Measurements from ENCODE around the gene PTPRR.

- TF ChIP-seq, protein P1, sequence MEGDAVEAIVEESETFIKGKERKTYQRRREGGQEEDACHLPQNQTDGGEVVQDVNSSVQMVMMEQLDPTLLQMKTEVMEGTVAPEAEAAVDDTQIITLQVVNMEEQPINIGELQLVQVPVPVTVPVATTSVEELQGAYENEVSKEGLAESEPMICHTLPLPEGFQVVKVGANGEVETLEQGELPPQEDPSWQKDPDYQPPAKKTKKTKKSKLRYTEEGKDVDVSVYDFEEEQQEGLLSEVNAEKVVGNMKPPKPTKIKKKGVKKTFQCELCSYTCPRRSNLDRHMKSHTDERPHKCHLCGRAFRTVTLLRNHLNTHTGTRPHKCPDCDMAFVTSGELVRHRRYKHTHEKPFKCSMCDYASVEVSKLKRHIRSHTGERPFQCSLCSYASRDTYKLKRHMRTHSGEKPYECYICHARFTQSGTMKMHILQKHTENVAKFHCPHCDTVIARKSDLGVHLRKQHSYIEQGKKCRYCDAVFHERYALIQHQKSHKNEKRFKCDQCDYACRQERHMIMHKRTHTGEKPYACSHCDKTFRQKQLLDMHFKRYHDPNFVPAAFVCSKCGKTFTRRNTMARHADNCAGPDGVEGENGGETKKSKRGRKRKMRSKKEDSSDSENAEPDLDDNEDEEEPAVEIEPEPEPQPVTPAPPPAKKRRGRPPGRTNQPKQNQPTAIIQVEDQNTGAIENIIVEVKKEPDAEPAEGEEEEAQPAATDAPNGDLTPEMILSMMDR (IDR thresholded peaks at IDR 0.05; ENCODE audit: insufficient read depth, low read length, poor library complexity, severe bottlenecking), result peak; percentile 92
- TF ChIP-seq EZH2phosphoT487 (conservative IDR thresholded peaks at IDR 0.05; ENCODE audit: low read length), result no peak
Measured at GRCh38 chr12:70719672-70720420, 200.7 kb downstream of the PTPRR start.

Measured in SU-DHL-6 (cell line).